ENCODE data around the gene MTRF1.

DNA sequence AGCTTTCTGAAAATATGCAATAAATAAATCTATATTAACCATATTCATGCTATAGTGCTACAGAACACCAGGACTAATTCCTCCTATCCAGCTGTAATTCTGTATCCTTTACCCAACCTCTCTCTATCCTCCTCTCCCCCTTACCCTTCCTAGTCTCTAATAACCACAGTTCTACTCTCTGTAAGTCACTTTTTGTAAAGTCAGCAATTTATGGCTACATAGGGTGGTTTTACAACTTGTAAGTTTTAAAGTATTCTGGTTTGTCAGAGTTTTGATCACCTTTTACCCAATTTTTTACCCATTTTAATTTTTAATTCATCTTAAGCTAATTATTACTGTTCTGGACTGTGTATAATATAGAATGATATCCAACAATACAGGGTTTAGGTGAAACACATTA, 34.0 kb downstream of the MTRF1 start:
- TF ChIP-seq POLR2A (IDR thresholded peaks at IDR 0.05; ENCODE audit: low read depth, low read length) (no peak), TAF1 (IDR thresholded peaks at IDR 0.05; ENCODE audit: borderline replicate concordance, low read depth, low read length) (no peak)

All from GM12892 (cell line).